HG03103 (cell line): ENCODE results near the gene CA5A.

Experiments used
- ATAC-seq: cut with Tn5 transposase; IDR thresholded peaks from one replicate; pipeline ENCODE4 v1.9.1; 2021; ENCODE audit warnings: low read depth; ENCODE audit not compliant: unreplicated experiment

CA5A gene

DNA sequence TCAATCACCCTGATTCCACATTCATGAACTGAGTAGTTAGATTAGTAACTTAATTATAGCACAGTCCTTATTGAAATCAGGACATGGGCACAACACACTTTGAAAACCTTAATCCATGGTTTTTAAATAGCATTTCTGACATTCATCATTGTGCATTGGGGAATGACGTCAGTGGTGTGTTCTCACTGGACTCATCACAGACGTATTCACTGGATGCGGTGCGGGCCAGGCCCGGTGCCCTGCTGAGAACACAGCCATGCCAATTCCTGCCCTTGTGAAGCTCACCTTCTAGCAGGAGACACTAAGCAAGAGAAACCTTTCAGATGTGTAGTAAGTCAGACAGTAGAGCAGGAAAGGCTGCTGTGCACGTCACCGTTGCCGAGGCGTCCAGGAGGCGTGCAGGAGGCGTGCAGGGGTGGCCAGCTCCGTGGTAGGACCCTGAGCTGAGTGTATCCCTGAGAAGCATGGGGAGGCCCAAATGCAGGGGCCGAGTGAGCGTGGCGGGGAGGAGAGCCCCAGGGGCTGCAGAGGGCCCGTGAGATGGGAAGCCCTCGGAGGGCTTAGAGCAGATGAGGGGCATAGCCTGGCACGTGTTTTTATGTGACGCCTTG is 27.8 kb upstream of the CA5A start:
- ATAC-seq, result no peak

DNA sequence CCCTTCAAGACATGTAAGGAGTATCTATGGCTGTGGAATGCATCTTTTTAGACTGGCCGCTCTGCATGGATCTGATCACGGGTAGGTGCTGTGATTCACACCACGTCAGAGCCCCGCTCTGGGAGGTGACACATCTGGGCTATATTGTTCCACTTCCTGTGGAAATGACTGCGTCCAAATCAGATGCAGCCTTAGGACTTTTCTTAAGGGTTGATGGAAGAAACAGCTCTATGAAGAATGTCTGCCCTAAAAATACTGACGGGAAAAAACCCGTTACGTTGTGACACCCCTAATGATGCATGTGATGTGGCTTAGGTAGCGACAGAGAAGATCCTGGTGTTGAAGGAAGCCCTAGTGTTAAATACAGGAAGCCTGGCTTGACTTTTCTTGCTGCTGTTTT is 27.1 kb upstream of the CA5A start:
- no peak for ATAC-seq

DNA sequence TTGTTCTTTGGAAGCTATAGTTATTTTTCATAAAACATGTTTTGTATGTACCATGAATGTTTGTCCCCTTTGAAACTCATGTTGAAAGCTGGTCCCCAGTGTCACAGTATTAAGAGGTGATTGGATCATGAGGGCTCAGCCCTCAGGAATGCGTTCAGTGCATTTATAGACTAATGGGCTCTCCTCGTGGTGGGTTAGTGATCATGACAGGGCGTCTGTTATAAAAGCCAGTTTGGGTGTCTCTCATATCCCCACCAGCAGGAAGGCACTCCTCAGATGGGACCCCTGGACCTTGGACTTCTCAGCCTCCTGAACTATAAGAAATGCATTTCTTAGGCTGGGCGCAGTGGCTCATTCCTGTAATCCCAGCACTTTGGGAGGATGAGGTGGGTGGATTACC is 25.3 kb upstream of the CA5A start:
- ATAC-seq, result no peak

DNA sequence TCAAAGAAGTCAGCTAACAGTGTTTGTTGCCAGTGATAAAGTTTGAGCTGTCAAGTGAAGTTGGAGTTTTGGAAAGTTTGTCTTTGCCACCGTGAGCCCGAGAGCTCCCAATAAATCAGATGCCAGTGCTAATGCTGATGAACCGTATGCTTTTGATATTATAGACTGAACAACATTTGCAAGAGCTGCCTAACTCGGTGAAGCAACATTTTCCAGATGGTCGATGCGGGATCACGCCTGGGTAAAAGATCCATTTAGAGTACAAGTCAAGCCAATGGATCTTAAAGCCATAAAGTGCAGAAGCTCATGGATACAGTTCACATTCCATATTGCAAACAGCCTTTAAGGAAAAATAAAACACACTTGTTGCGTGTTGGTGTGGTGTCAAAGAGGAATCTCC is 24.5 kb upstream of the CA5A start:
- ATAC-seq, result no peak

- ATAC-seq, result no peak
These were observed 24.0 kb upstream of the CA5A start for GRCh38 chr16:87960296-87960695.

GRCh38 chr16:87959391-87959990 is 23.2 kb upstream of the CA5A start:
- ATAC-seq, result no peak

- ATAC-seq, result no peak
These were observed 22.3 kb upstream of the CA5A start for GRCh38 chr16:87958632-87959031.

DNA sequence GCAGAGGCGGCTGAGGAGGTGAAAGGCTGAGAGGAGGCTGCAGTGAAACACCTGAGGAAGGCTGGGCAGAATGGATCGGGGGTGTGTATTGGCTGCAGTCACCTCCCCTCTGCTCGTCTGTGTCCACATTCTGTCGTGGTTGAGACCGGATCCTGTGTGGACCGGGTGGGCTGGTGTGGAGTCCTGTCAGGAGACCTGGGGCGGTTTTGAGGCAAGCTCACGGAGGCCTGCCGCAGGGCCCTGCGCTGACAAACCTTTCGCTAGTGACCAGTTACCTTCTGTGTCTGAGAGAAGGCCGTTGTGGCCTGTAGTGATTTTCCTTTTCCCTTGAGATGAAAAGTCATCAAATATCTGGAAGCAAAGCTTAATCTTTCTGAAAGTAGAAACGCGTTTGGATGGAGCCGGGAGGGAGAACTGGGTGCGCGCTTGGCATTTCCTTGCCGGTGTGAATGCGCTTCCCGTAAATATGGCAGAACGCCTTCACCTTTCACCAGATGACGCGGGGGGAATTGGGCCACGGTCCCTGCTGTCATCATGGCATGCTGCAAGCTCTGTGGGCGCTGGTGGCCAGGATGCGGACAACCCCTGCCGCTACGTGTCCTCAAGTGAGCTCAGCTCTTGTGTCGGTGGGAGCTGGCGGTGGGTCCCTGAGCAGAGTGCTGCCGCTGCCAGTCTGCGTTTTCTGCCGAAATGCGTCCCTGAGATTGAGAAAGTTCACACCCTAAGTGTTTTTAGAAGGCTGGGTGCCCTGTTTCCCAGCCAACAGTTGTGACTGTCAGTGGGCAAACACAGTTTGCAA is 21.2 kb upstream of the CA5A start:
- no peak for ATAC-seq

- ATAC-seq, result peak; percentile 35
These were observed 20.3 kb upstream of the CA5A start for GRCh38 chr16:87956365-87957231.

DNA sequence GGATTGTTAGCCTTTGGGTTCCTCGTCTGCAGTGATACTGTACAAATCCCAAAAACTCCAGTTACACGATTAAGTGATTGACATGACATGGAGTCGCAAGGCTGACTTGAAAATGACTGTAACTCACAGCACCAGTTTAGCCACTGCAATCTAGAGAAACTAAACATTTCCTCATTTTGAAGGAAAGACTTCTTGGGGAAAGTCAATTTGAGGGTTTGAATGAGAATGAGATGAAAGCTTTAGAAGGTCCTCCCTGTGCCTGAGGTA is 19.7 kb upstream of the CA5A start:
- ATAC-seq, result no peak

GRCh38 chr16:87955302-87956097 is 19.2 kb upstream of the CA5A start:
- ATAC-seq, result no peak

DNA sequence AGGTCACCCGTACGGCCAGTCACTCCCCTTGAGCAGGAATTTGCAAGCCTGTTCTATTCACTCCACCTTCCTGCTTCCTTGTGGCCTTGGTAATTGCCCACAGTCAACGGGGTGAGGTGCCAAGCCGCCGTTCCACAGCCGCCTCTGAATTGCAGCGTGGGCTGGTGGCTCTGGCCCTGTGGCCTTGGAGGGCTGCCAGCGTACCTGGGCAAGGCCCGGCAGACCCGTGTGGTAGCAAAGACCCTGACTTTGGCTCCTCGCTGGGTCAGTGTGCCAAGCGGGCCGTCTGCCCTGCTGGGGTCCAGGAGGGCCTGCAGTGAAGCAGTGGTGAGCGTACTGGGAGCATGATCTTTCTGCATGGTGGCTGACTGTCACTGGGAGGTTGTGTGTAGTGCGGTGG is 18.5 kb upstream of the CA5A start:
- ATAC-seq, result no peak

- no peak for ATAC-seq
These were observed 18.0 kb upstream of the CA5A start for GRCh38 chr16:87954361-87954760.

GRCh38 chr16:87953308-87954215 is 17.2 kb upstream of the CA5A start:
- ATAC-seq, result no peak

GRCh38 chr16:87952751-87953150 is 16.4 kb upstream of the CA5A start:
- ATAC-seq, result no peak

DNA sequence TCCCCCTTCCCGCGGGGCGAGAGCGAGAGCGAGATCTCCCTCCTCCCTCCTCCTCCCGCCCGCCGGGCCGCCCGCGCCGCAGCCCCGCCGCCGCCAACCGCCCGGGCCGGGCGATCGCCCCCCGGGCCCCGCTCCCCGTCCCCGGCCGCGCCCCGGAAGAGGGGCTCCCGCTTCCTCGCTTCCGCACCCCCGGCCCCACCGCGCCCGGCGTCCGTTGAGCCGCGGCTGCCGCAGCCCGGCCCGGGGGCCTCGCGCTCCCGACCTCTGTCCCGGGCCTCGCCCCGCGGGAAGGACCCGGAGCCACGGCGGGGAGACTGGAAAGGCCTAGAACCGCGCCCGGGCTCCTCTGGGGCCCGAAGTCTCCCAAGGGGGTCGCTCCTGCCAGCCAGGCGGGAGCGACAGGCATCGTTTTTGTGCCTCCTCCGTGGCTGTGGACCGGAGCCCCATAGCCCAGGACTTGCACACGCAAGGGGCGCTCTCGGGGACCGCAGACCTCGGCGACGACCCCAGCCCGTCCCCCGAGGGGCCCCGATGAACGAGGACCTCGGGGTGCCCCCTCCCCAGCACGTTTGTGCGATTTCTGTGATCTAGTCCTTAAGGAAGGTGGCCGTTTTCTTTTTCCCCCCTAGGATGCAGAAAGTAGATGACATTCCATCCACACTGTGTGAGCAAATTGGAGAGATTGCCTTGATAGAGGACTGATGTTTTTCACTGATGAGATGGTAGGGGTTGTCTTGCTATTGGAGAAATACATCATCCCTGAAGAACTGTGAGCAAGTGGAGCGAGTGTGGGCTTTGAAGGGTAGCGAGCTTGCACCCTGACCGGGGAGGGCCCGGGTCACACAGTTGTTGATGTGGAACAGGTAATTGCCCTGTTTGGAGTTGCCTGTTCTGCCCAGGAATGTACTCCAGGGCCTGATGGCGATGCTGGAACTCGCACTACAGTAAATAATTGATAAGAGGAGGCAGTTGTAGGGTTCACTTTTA is 15.5 kb upstream of the CA5A start:
- no peak for ATAC-seq

- peak; percentile 85 for ATAC-seq
These were observed 14.6 kb upstream of the CA5A start, which contains the start of gene BANP for GRCh38 chr16:87950765-87951551. Gene BANP (plus strand): TSS chr16:87951434. CDS start chr16:87975116, 23,682 bp downstream.
